Esophagus squamous epithelium (tissue), 4 donors: ENCODE measurements around the gene ZC2HC1B.

ENCODE experiments used
- CTCF ChIP-seq, 6 experiments: fragments of 450-650 bp in 4 of 6; fragments of 200-600 bp in 2 of 6; sonication (generic) in 2 of 6; IDR thresholded peaks; one replicate each; pipeline ENCODE4 v1.5.1; 2016 to 2019; ENCODE audit warnings: antibody characterized with exemption in 6 of 6, mild to moderate bottlenecking in 4 of 6, moderate library complexity in 4 of 6
- POLR2A ChIP-seq, 4 donors: fragments of 450-650 bp; IDR thresholded peaks; one replicate each; pipeline ENCODE4 v1.6.1; 2017; ENCODE audit warnings: antibody characterized with exemption in 4 of 4, mild to moderate bottlenecking in 4 of 4, moderate library complexity in 3 of 4

- TF ChIP-seq CTCF (IDR thresholded peaks at IDR 0.05) (peak in 2 of 6 experiments; percentile 10 to 30), POLR2A (IDR thresholded peaks at IDR 0.05) (peak in 2 of 4 donors; percentile 38 to 57)
Measured at GRCh38 chr6:143842902-143843676, 21.2 kb upstream of the ZC2HC1B start, which contains the start of gene LTV1.
